Stimulated activated CD4-positive, alpha-beta T cell treated with anti-CD3 and anti-CD28 coated beads, Interleukin-15, amount 100 ng/mL, for 1 hour (primary cell): ENCODE data around the gene GRM5.

Experiments used
- DNase-seq, 2 donors: peaks; one replicate each; pipeline ENCODE4 v3.0.0-alpha.2; 2020; ENCODE audit warnings: low read depth in 1 of 2, low spot score in 1 of 2

Gene GRM5

GRCh38 chr11:88709567-88709966, 356.2 kb downstream of the GRM5 start:
- no peak for DNase-seq

- DNase-seq, result no peak
Observed at GRCh38 chr11:88704485-88704884, 361.3 kb downstream of the GRM5 start.

GRCh38 chr11:88701816-88702215, 364.0 kb downstream of the GRM5 start:
- DNase-seq, result no peak

GRCh38 chr11:88697139-88697538, 368.6 kb downstream of the GRM5 start:
- DNase-seq, result no peak

- no peak for DNase-seq
Observed at GRCh38 chr11:88695689-88696414, 369.9 kb downstream of the GRM5 start.

- no peak for DNase-seq
Observed at GRCh38 chr11:88692306-88693086, 373.3 kb downstream of the GRM5 start.

- no peak for DNase-seq
Observed at GRCh38 chr11:88689548-88690240, 376.1 kb downstream of the GRM5 start.

- no peak for DNase-seq
Observed at GRCh38 chr11:88683024-88683423, 382.8 kb downstream of the GRM5 start.

GRCh38 chr11:88680806-88681205, 385.0 kb downstream of the GRM5 start:
- DNase-seq, result no peak

GRCh38 chr11:88666364-88666763, 399.4 kb downstream of the GRM5 start:
- DNase-seq, result no peak

- no peak for DNase-seq
Observed at GRCh38 chr11:88657076-88657738, 408.6 kb downstream of the GRM5 start.

GRCh38 chr11:88656283-88656682, 409.5 kb downstream of the GRM5 start:
- no peak for DNase-seq

GRCh38 chr11:88655656-88656055, 410.1 kb downstream of the GRM5 start:
- DNase-seq, result no peak

- DNase-seq, result no peak
Observed at GRCh38 chr11:88655196-88655595, 410.6 kb downstream of the GRM5 start.

GRCh38 chr11:88651556-88651955, 414.2 kb downstream of the GRM5 start:
- no peak for DNase-seq

- no peak for DNase-seq
Observed at GRCh38 chr11:88644724-88645123, 421.1 kb downstream of the GRM5 start.

GRCh38 chr11:88632163-88632562, 433.6 kb downstream of the GRM5 start:
- no peak for DNase-seq

GRCh38 chr11:88631497-88631896, 434.3 kb downstream of the GRM5 start:
- no peak for DNase-seq

GRCh38 chr11:88629496-88629895, 436.3 kb downstream of the GRM5 start:
- no peak for DNase-seq

- DNase-seq, result no peak
Observed at GRCh38 chr11:88626216-88626615, 439.6 kb downstream of the GRM5 start.

GRCh38 chr11:88623531-88623930, 442.3 kb downstream of the GRM5 start:
- DNase-seq, result no peak
